Thoracic aorta (tissue), 2 donors: ENCODE measurements around the gene CASZ1. TPM values are rescaled to one million over a fixed set of nuclear protein-coding genes. Genes with fewer than 3 reads are reported as not detected.

Source experiments
- ATAC-seq: fragments of 150-250 bp; one replicate; pipeline ENCODE4 v1.8.0; 2017; ENCODE audit warnings: low read depth; ENCODE audit not compliant: insufficient number of reproducible peaks, low FRiP score
- DNase-seq: peaks from one replicate; pipeline ENCODE4 v3.0.0-alpha.2; 2020; ENCODE audit warnings: low spot score
- H3K27ac ChIP-seq, 2 donors: fragments of 200-600 bp; sonication (generic); 1 replicate in 1 of 2; 2 replicates in 1 of 2; pipeline ENCODE4 v1.5.1; 2016; ENCODE audit warnings: mild to moderate bottlenecking in 2 of 2, moderate library complexity in 2 of 2
- H3K27me3 ChIP-seq: fragments of 200-600 bp; sonication (generic); replicated peaks from 2 replicates; pipeline ENCODE4 v1.6.0; 2016; ENCODE audit warnings: mild to moderate bottlenecking; ENCODE audit not compliant: insufficient read depth
- H3K36me3 ChIP-seq: fragments of 200-600 bp; sonication (generic); one replicate; pipeline ENCODE4 v1.5.1; 2016
- H3K4me1 ChIP-seq, 2 donors: fragments of 200-600 bp; sonication (generic); 1 replicate in 1 of 2; 2 replicates in 1 of 2; pipeline versions ENCODE4 v1.5.1 to v1.6.0; 2016; ENCODE audit warnings: low read depth in 2 of 2, mild to moderate bottlenecking in 1 of 2; ENCODE audit not compliant: control insufficient read depth in 1 of 2
- H3K4me3 ChIP-seq: fragments of 200-600 bp; sonication (generic); 2 replicates; pipeline ENCODE4 v1.5.1; 2016; ENCODE audit warnings: mild to moderate bottlenecking
- H3K9me3 ChIP-seq: fragments of 200-600 bp; sonication (generic); 2 replicates; pipeline ENCODE4 v1.5.1; 2016
- CTCF ChIP-seq: fragments of 200-600 bp; sonication (generic); IDR thresholded peaks from one replicate; pipeline ENCODE4 v1.5.1; 2019; ENCODE audit warnings: antibody characterized with exemption
- total RNA-seq, 2 donors: library from RNA; depleted of rRNA; stranded (reverse); fragments of >200 nt; gene quantifications; one replicate each; pipeline versions ENCODE4 v1.1.0 to v1.2.3, GENCODE V29; 2016

Gene CASZ1
- total RNA-seq, 2 donors from 2014 or later: 20.6 to 27.9 TPM

- Histone ChIP-seq H3K4me1 (peaks cover 4 to 14% of the 10 kb centered on the region in 2 donors), H3K27me3 (no peaks in the 10 kb centered on the region), H3K36me3 (no peaks in the 10 kb centered on the region), H3K9me3 (no peaks in the 10 kb centered on the region), H3K4me3 (no peak overlapping the region), H3K27ac (no peak overlapping the region)
- ATAC-seq (no peak), DNase-seq (no peak)
- no peak for TF ChIP-seq CTCF
These were observed 87.3 kb downstream of the CASZ1 start for GRCh38 chr1:10709165-10709564.

- no peaks in the 10 kb centered on the region for H3K27me3 ChIP-seq
- no peak for TF ChIP-seq CTCF
- H3K36me3 ChIP-seq: no peaks in the 10 kb centered on the region
- no peak overlapping the region for H3K27ac ChIP-seq
- no peak overlapping the region for H3K4me3 ChIP-seq
- H3K4me1 ChIP-seq: peaks cover 0 to 12% of the 10 kb centered on the region in 2 donors
- DNase-seq (no peak), ATAC-seq (no peak)
- no peaks in the 10 kb centered on the region for H3K9me3 ChIP-seq
These were observed 87.7 kb downstream of the CASZ1 start for GRCh38 chr1:10708757-10709156.

- Histone ChIP-seq H3K4me1 (peaks cover 0 to 10% of the 10 kb centered on the region in 2 donors), H3K27me3 (no peaks in the 10 kb centered on the region), H3K27ac (no peak overlapping the region), H3K36me3 (no peaks in the 10 kb centered on the region), H3K4me3 (no peak overlapping the region), H3K9me3 (no peaks in the 10 kb centered on the region)
- ATAC-seq (no peak), DNase-seq (no peak)
- TF ChIP-seq CTCF: no peak
These were observed 89.2 kb downstream of the CASZ1 start for GRCh38 chr1:10707208-10707607.

- no peak for TF ChIP-seq CTCF
- Histone ChIP-seq H3K4me3 (no peak overlapping the region), H3K27ac (no peak overlapping the region), H3K36me3 (no peaks in the 10 kb centered on the region), H3K4me1 (peaks cover 0 to 10% of the 10 kb centered on the region in 2 donors), H3K9me3 (no peaks in the 10 kb centered on the region), H3K27me3 (no peaks in the 10 kb centered on the region)
- ATAC-seq (no peak), DNase-seq (no peak)
These were observed 90.0 kb downstream of the CASZ1 start for GRCh38 chr1:10706376-10706913.

- ATAC-seq (no peak), DNase-seq (no peak)
- Histone ChIP-seq H3K27me3 (no peaks in the 10 kb centered on the region), H3K27ac (no peak overlapping the region), H3K4me1 (peaks cover 0 to 10% of the 10 kb centered on the region in 2 donors), H3K9me3 (no peaks in the 10 kb centered on the region), H3K36me3 (no peaks in the 10 kb centered on the region), H3K4me3 (no peak overlapping the region)
- no peak for TF ChIP-seq CTCF
These were observed 90.5 kb downstream of the CASZ1 start for GRCh38 chr1:10705953-10706352.
